ENCODE results near the gene TMEM132A. TPM values are rescaled to one million over a fixed set of nuclear protein-coding genes. Genes with fewer than 3 reads are reported as not detected.
"Not testable (repeated sequence)": the region's sequence is repeated elsewhere in the genome, so short reads cannot be mapped to it uniquely, and the experiment has no call there.

Gene TMEM132A
- total RNA-seq, 2 experiments from 2014 or later = 1.2 to 2.3 TPM

DNA sequence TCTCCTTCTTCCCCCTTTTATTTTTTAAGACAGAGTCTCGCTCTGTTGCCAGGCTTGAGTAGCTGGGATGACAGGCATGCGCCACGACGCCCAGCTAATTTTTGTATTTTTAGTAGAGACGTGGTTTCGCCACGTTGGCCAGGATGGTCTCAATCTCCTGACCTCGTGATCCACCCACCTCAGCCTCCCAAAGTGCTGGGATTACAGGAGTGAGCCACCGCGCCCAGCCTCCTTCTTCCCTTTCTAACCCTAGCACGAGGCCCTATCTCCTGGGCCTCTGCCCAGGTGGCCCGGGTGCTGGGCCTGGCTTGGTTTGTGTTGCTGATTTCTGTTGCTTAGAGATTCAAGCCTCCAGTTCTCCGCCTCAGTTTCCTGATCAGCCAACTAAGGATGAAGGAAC lies 50.1 kb downstream of the TMEM132A start:
- DNase-seq; H3K9me3 Mint-ChIP-seq; H3K27me3 Mint-ChIP-seq (ENCODE audit: low read depth): not testable (repeated sequence)
- intact Hi-C loops (cut with micrococcal nuclease) = loop anchor here (1.0 kb wide), 1 partner anchor 12 kb away; no protein-coding TSS in a partner anchor
- CTCF ChIA-PET = interaction anchor here (0.9 to 1.4 kb wide), 2 partner anchors 30 to 103 kb away, joined by 3 read pairs; no protein-coding TSS in a partner anchor
- H3K36me3 Mint-ChIP-seq (ENCODE audit: low read depth) = peaks cover 66% of the 10 kb centered on the region
- H3K27ac Mint-ChIP-seq = peak overlapping the region; percentile 97
- peaks cover 47% of the 10 kb centered on the region for H3K4me1 Mint-ChIP-seq (ENCODE audit: low read depth)
- peak overlapping the region; percentile 89 for H3K4me3 Mint-ChIP-seq

DNA sequence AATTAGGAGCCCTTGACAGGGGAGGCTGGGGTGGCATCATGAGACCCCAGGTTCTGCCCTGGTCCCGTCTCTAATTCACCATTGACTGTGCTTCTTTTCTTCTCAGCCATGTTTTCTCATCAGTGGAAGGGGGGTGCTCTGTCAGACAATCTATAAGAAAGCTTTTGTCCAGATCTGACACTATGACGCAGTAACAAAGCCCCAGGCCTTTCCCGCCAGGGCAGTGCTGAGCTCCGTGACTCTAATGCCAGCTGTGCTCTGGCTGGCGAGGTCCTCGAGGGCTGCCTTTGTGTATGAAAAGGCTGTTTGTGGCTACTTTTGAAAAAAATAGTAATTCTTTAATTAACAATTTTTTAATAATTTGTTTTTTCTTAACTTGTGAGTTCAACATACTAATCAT lies 50.5 kb downstream of the TMEM132A start:
- Mint-ChIP-seq H3K27me3 (ENCODE audit: low read depth) (no peaks in the 10 kb centered on the region), H3K4me1 (ENCODE audit: low read depth) (peaks cover 51% of the 10 kb centered on the region), H3K9me3 (no peaks in the 10 kb centered on the region)

DNA sequence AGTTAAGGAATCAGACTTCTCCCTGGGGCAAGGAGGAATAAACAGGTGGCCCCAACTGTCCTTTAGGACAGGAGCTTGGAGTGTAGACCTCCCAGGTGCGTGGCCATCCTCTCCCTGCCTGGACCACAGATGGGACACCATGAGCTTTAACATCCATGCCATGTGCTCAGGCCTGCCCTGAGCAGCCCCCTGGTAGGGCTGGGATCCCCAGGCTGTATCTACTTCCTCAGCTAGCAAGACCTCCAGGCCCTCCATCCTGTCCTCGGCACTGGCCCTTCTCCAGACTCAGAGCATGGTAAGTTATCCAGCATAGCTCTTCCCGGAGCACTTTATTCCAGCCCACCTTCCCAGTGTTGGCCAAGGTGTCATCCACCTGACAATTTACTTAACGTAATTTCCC lies 53.0 kb downstream of the TMEM132A start:
- H3K4me1 Mint-ChIP-seq (ENCODE audit: low read depth) = peaks cover 61% of the 10 kb centered on the region
- CTCF ChIA-PET = interaction anchor here (0.6 to 1.7 kb wide), 11 partner anchors 9 to 210 kb away, joined by 3 to 7 read pairs (median 3); no protein-coding TSS in a partner anchor
- H3K4me3 Mint-ChIP-seq = peak overlapping the region; percentile 72
- no peaks in the 10 kb centered on the region for H3K27me3 Mint-ChIP-seq (ENCODE audit: low read depth)
- peak overlapping the region; percentile 97 for H3K27ac Mint-ChIP-seq
- H3K36me3 Mint-ChIP-seq (ENCODE audit: low read depth) = peaks cover 82% of the 10 kb centered on the region
- intact Hi-C loops (cut with micrococcal nuclease) = no loop called here
- H3K9me3 Mint-ChIP-seq = no peaks in the 10 kb centered on the region
- DNase-seq = peak; percentile 26

More for the DNA sequence above, 50.5 kb downstream of the TMEM132A start:
- CTCF ChIA-PET = interaction anchor here (0.6 to 1.4 kb wide), 2 partner anchors 102 to 202 kb away, joined by 3 read pairs; no protein-coding TSS in a partner anchor
- peak; percentile 60 for DNase-seq
- Mint-ChIP-seq H3K36me3 (ENCODE audit: low read depth) (peaks cover 68% of the 10 kb centered on the region), H3K27ac (peak overlapping the region; percentile 97), H3K4me3 (peak overlapping the region; percentile 89)
- intact Hi-C loops (cut with micrococcal nuclease) = loop anchor here (1.0 kb wide), 1 partner anchor 12 kb away; no protein-coding TSS in a partner anchor

DNA sequence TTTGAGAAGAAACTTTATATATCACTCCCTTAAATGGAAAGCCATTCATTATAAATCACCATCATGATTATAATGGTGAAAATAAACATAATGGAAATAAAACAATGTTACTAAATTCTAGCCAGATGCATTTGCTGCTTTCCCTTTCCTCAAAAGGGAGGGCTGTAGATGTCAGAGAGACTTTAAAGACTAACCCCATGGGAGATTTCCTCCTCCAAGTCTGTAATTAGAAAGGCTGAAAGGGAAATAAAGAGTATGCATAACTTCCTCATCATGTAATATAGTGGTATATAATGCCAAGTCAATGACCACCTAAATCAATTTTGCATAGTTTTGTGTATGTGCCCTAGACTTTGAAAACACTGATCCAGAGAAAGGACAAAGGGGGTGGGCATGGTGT lies 53.6 kb downstream of the TMEM132A start:
- peaks cover 82% of the 10 kb centered on the region for H3K36me3 Mint-ChIP-seq (ENCODE audit: low read depth)
- no peaks in the 10 kb centered on the region for H3K9me3 Mint-ChIP-seq
- peak overlapping the region; percentile 97 for H3K27ac Mint-ChIP-seq
- no peak for DNase-seq
- CTCF ChIA-PET = interaction anchor here (0.7 to 1.7 kb wide), 6 partner anchors 9 to 102 kb away, joined by 3 to 7 read pairs (median 3); no protein-coding TSS in a partner anchor
- intact Hi-C loops (cut with micrococcal nuclease) = loop anchor here (1.0 to 2.0 kb wide), 3 partner anchors 8 to 83 kb away; no protein-coding TSS in a partner anchor
- H3K4me3 Mint-ChIP-seq = peak overlapping the region; percentile 72
- no peaks in the 10 kb centered on the region for H3K27me3 Mint-ChIP-seq (ENCODE audit: low read depth)
- peaks cover 67% of the 10 kb centered on the region for H3K4me1 Mint-ChIP-seq (ENCODE audit: low read depth)

DNA sequence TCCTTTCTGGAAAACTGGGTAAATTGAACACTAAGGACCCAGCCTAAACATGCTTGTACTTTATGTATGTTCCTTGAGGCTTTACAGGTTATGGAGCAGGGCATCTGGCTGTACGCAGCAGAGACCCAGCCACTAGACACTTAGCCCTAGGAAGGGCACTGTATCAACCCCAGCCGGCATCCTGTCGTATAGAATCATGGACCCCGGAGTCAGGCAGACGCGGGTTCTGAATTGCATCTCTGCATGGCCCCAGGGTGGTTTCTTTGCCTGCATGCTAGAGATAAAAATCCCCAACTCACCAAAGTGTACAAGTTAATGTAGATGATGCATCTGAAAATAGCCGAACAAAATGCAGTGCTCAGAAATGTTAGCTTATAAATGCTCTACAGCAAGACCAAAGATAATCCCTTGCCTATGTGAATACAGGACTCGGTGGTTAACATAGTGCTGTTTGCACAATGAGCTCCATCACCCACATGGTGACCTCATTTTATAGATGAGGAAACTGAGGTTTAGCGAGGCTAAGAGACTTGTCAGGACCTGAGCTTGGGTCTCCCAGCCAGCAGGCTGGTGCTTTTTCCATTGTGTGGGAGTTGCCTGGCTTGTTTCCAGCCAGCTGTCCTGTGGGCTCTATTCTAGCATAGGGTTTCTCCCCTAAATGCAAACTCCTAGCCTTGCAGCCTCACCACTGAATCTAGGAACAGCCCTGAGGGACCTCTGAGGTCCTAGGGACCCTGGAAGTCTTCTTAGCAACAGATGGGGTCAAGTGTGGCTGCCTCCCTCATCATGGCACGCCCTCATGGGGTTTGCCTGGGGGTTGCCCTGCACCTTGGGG lies 54.5 kb downstream of the TMEM132A start:
- peaks cover 82% of the 10 kb centered on the region for H3K36me3 Mint-ChIP-seq (ENCODE audit: low read depth)
- no peaks in the 10 kb centered on the region for H3K9me3 Mint-ChIP-seq
- H3K27ac Mint-ChIP-seq = peak overlapping the region; percentile 97

DNA sequence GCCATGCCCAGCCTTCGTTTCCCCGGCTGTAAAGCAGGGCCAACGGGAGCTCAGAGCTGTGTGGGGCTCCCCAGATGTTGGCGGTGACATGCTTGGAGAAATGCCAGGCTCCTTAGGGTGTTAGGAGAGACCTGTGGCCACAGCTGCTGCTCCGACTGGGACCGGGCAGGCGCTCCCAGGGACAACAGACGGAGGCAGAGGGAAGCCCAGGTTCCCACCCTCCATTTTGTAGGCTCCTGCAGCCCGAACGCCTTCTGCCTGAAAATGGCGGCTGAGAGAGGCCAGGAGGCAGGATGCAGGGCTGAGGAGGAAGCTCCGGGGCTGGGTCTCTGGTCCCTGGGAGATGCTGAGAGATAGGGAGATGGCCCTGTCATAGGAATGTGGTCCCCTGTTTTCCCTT lies 57.3 kb downstream of the TMEM132A start:
- peaks cover 92% of the 10 kb centered on the region for H3K4me1 Mint-ChIP-seq (ENCODE audit: low read depth)

More for the DNA sequence above, 54.5 kb downstream of the TMEM132A start:
- no peaks in the 10 kb centered on the region for H3K27me3 Mint-ChIP-seq (ENCODE audit: low read depth)
- peak overlapping the region; percentile 72 for H3K4me3 Mint-ChIP-seq
- intact Hi-C loops (cut with micrococcal nuclease) = loop anchor here (1.0 to 2.0 kb wide), 3 partner anchors 8 to 82 kb away; no protein-coding TSS in a partner anchor
- DNase-seq = peak; percentile 92
- peaks cover 76% of the 10 kb centered on the region for H3K4me1 Mint-ChIP-seq (ENCODE audit: low read depth)
- CTCF ChIA-PET = interaction anchor here (0.7 to 1.3 kb wide), 6 partner anchors 8 to 150 kb away, joined by 3 to 4 read pairs (median 3); no protein-coding TSS in a partner anchor

DNA sequence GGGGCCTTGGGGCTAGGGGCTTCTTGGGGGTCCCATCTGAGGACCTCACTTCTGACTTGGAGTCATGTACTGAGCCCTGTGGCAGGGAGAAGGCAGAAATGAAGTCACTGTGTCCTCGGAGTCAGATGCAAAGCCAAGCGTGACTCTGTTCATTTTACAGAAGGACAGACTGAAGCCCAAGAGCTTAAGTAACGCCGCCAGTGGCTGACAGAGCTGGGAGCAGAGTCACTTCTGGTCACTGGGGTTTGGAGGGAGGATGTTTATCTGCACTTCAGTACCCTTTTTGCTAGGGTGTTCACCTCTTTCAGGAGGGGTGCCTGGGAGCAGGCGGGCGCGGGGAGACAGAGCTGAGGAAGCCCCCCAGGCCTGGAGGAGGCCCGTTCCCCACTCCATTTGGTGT lies 57.9 kb downstream of the TMEM132A start:
- H3K4me3 Mint-ChIP-seq = peak overlapping the region; percentile 77
- intact Hi-C loops (cut with micrococcal nuclease) = no loop called here

More for the DNA sequence above, 57.3 kb downstream of the TMEM132A start:
- Mint-ChIP-seq H3K9me3 (no peaks in the 10 kb centered on the region), H3K4me3 (peak overlapping the region; percentile 77), H3K36me3 (ENCODE audit: low read depth) (peaks cover 77% of the 10 kb centered on the region), H3K27me3 (ENCODE audit: low read depth) (no peaks in the 10 kb centered on the region), H3K27ac (peak overlapping the region; percentile 97)
- intact Hi-C loops (cut with micrococcal nuclease) = no loop called here
- DNase-seq = peak; percentile 57
- CTCF ChIA-PET = interaction anchor here (1.6 to 3.6 kb wide), 2 partner anchors 12 to 13 kb away, joined by 4 to 20 read pairs; no protein-coding TSS in a partner anchor

DNA sequence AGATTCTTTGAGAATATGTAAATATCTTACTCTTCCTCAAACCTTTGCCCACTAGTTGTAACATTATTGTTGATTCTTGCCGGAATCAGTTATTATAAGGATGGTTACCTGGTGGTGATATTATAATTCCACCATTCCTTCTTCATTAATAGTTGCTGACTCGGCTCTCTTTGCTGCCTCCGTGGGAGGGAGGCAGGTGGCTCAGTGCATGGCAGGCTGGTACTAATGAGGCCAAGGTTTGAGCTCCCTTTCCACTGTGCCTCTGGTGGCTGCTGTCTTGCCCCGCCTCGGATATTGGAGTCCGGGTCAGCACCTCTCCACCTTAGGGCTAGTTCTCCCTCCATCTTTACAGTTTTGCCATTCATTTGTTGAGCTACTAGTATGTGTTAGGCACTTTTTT lies 59.9 kb downstream of the TMEM132A start:
- peaks cover 93% of the 10 kb centered on the region for H3K4me1 Mint-ChIP-seq (ENCODE audit: low read depth)

More for the DNA sequence above, 57.9 kb downstream of the TMEM132A start:
- peaks cover 93% of the 10 kb centered on the region for H3K4me1 Mint-ChIP-seq (ENCODE audit: low read depth)
- H3K36me3 Mint-ChIP-seq (ENCODE audit: low read depth) = peaks cover 78% of the 10 kb centered on the region
- H3K27ac Mint-ChIP-seq = peak overlapping the region; percentile 97
- DNase-seq = peak; percentile 78
- CTCF ChIA-PET = interaction anchor here (0.6 to 3.6 kb wide), 5 partner anchors 10 to 99 kb away, joined by 3 to 20 read pairs (median 4); no protein-coding TSS in a partner anchor
- H3K27me3 Mint-ChIP-seq (ENCODE audit: low read depth) = no peaks in the 10 kb centered on the region
- no peaks in the 10 kb centered on the region for H3K9me3 Mint-ChIP-seq

DNA sequence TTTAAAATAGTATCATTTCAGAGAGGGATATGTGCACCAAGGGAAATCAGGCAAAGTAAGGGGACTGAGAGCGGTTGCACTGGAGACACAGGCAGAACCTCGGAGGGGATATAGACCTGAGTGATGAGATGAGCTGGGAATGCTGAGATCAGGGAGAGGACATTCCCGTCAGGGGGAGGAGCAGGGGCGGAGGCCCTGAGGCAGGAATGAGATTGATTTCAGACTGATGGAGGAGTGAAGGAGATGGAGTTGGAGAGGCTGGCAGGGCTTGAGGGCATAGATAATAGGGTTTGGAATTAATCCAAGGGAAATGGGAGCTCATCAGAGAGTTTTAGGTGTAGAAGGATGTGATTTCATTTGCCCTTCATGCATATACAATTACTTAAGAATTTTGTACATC lies 60.4 kb downstream of the TMEM132A start:
- CTCF ChIA-PET = interaction anchor here (0.7 to 1.0 kb wide), 2 partner anchors 10 to 76 kb away, joined by 3 read pairs; no protein-coding TSS in a partner anchor
- peak overlapping the region; percentile 77 for H3K4me3 Mint-ChIP-seq
- H3K4me1 Mint-ChIP-seq (ENCODE audit: low read depth) = peaks cover 93% of the 10 kb centered on the region
- H3K9me3 Mint-ChIP-seq = no peaks in the 10 kb centered on the region
- H3K27me3 Mint-ChIP-seq (ENCODE audit: low read depth) = no peaks in the 10 kb centered on the region
- DNase-seq = no peak
- H3K36me3 Mint-ChIP-seq (ENCODE audit: low read depth) = peaks cover 85% of the 10 kb centered on the region
- H3K27ac Mint-ChIP-seq = peak overlapping the region; percentile 97
- intact Hi-C loops (cut with micrococcal nuclease) = loop anchor here (5.0 kb wide), 3 partner anchors 98 to 988 kb away; partner anchors contain the start of gene VPS37C

More for the DNA sequence above, 59.9 kb downstream of the TMEM132A start:
- peak overlapping the region; percentile 97 for H3K27ac Mint-ChIP-seq
- H3K9me3 Mint-ChIP-seq = no peaks in the 10 kb centered on the region
- intact Hi-C loops (cut with micrococcal nuclease) = no loop called here
- H3K36me3 Mint-ChIP-seq (ENCODE audit: low read depth) = peaks cover 82% of the 10 kb centered on the region
- no peaks in the 10 kb centered on the region for H3K27me3 Mint-ChIP-seq (ENCODE audit: low read depth)
- H3K4me3 Mint-ChIP-seq = peak overlapping the region; percentile 77
- DNase-seq = peak; percentile 42
- CTCF ChIA-PET = interaction anchor here (0.7 to 1.0 kb wide), 2 partner anchors 10 to 77 kb away, joined by 3 read pairs; no protein-coding TSS in a partner anchor

DNA sequence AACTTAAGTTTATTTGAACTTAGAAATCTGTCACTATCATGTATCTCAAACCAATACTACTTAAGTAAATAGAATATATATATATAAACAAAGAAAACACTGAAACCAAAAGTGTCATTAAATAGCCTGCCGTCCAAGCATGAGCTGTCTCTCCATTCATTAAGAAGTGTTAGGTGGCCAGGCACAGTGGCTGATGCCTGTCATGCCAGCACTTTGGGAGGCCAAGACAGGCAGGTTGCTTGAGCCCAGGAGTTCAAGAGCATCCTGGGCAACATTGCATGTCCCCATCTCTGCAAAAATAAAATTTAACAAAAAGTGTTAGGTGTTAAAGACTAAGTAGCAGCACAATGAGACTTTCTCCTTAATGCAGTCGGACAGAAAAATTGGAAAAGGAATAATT lies 61.2 kb downstream of the TMEM132A start:
- H3K27me3 Mint-ChIP-seq (ENCODE audit: low read depth) = no peaks in the 10 kb centered on the region
- CTCF ChIA-PET = interaction anchor here (0.6 to 1.2 kb wide), 6 partner anchors 38 to 899 kb away, joined by 3 read pairs; no protein-coding TSS in a partner anchor
- H3K36me3 Mint-ChIP-seq (ENCODE audit: low read depth) = peaks cover 83% of the 10 kb centered on the region
- H3K4me1 Mint-ChIP-seq (ENCODE audit: low read depth) = peaks cover 91% of the 10 kb centered on the region
- H3K9me3 Mint-ChIP-seq = no peaks in the 10 kb centered on the region
- H3K4me3 Mint-ChIP-seq = peak overlapping the region; percentile 77
- intact Hi-C loops (cut with micrococcal nuclease) = loop anchor here (5.0 kb wide), 3 partner anchors 97 to 987 kb away; partner anchors contain the start of gene VPS37C
- H3K27ac Mint-ChIP-seq = peak overlapping the region; percentile 97
- DNase-seq = peak; percentile 45

DNA sequence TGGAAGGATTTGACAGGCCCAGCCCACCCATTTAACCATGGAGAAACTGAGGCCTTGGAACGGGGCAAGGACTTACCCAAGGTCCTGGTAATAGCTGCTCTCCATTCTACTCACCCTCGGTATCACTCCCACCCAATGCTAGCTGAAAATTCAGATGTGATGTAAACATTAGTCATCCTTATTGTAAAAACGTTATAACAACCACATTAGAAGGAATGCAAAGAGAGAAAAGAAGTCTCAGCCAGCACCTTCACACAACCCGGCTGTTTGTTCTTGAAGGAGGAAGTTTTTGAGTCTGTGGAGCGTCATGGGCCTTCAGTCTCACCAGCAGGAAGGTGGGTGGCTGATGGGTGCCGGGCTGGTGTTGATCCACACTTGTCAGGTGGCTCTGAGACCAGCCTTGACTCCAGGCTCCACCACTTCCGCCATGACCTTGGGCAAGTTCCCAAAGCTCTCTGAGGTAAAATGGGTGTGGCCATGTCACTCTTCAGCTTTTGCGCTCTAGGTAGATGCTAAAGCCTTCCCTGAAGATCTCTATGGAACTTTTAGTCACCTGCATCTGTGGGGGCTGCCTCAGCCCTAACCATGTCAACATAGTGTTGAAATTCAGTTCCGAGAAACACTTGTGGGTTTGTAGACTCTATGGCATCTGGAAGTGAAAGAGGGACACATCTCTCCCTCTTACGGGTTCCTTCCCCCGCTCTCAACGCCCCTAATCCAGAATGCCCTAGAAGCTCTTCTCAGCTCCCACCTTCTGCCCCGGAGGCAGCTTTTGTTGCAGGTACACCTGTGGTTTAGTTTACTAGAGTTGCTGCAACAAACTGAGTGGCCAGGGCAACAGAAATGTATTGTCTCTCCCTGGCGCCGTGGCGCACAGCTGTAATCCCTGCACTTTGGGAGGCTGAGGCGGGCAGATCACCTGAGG lies 62.0 kb downstream of the TMEM132A start:
- peak; percentile 97 for DNase-seq
- intact Hi-C loops (cut with micrococcal nuclease) = loop anchor here (1.0 to 5.0 kb wide), 15 partner anchors 8 to 1429 kb away; partner anchors contain the start of genes CD5 and VPS37C
- CTCF ChIA-PET = interaction anchor here (0.5 to 1.7 kb wide), 10 partner anchors 7 to 611 kb away, joined by 3 to 6 read pairs (median 3); no protein-coding TSS in a partner anchor
- Mint-ChIP-seq H3K27ac (peak overlapping the region; percentile 97), H3K9me3 (no peaks in the 10 kb centered on the region), H3K36me3 (ENCODE audit: low read depth) (peaks cover 84% of the 10 kb centered on the region), H3K27me3 (ENCODE audit: low read depth) (no peaks in the 10 kb centered on the region), H3K4me1 (ENCODE audit: low read depth) (peaks cover 90% of the 10 kb centered on the region), H3K4me3 (peak overlapping the region; percentile 77)

Measured in activated naive CD4-positive, alpha-beta T cell treated with anti-CD3 and anti-CD28 coated beads for 36 hours (primary cell).